Measurements from ENCODE around the gene CCSER2. TPM values are rescaled to one million over a fixed set of nuclear protein-coding genes. Genes with fewer than 3 reads are reported as not detected.
"Not testable (repeated sequence)": the region's sequence is repeated elsewhere in the genome, so short reads cannot be mapped to it uniquely, and the experiment has no call there.

Gene CCSER2
- total RNA-seq, 1 donor: 40.8 TPM

GRCh38 chr10:84342584-84342983, 14.2 kb downstream of the CCSER2 start:
- TF ChIP-seq CTCF (IDR thresholded peaks at IDR 0.05; ENCODE audit: insufficient read depth, low read length): no peak
- no peak for DNase-seq (ENCODE audit: low read depth)
- H3K4me3 ChIP-seq (ENCODE audit: low read depth, low read length): no peak overlapping the region

- H3K4me3 ChIP-seq (ENCODE audit: low read depth, low read length): no peak overlapping the region
- no peak for TF ChIP-seq CTCF (IDR thresholded peaks at IDR 0.05; ENCODE audit: insufficient read depth, low read length)
- no peak for DNase-seq (ENCODE audit: low read depth)
These were observed 15.4 kb downstream of the CCSER2 start for GRCh38 chr10:84343831-84344230.

- H3K4me3 ChIP-seq (ENCODE audit: low read depth, low read length): no peak overlapping the region
- TF ChIP-seq CTCF (IDR thresholded peaks at IDR 0.05; ENCODE audit: insufficient read depth, low read length): no peak
- no peak for DNase-seq (ENCODE audit: low read depth)
These were observed 16.1 kb downstream of the CCSER2 start for GRCh38 chr10:84344526-84344925.

GRCh38 chr10:84347575-84348002, 19.2 kb downstream of the CCSER2 start:
- not testable (repeated sequence) for H3K4me3 ChIP-seq (ENCODE audit: low read depth, low read length); DNase-seq (ENCODE audit: low read depth)

GRCh38 chr10:84348447-84348846, 20.1 kb downstream of the CCSER2 start:
- peak; percentile 73 for DNase-seq (ENCODE audit: low read depth)
- no peak overlapping the region for H3K4me3 ChIP-seq (ENCODE audit: low read depth, low read length)
- TF ChIP-seq CTCF (IDR thresholded peaks at IDR 0.05; ENCODE audit: insufficient read depth, low read length): no peak

- peak; percentile 89 for DNase-seq (ENCODE audit: low read depth)
- no peak for TF ChIP-seq CTCF (IDR thresholded peaks at IDR 0.05; ENCODE audit: insufficient read depth, low read length)
- peak overlapping the region; percentile 3 for H3K4me3 ChIP-seq (ENCODE audit: low read depth, low read length)
These were observed 20.5 kb downstream of the CCSER2 start for GRCh38 chr10:84348860-84349259.

GRCh38 chr10:84352251-84352842, 24.0 kb downstream of the CCSER2 start:
- no peak overlapping the region for H3K4me3 ChIP-seq (ENCODE audit: low read depth, low read length)
- TF ChIP-seq CTCF (IDR thresholded peaks at IDR 0.05; ENCODE audit: insufficient read depth, low read length): peak; percentile 85
- peak; percentile 63 for DNase-seq (ENCODE audit: low read depth)
